HG02763 (cell line): ENCODE measurements around the gene COL4A6.
"Not testable (repeated sequence)": the region's sequence is repeated elsewhere in the genome, so short reads cannot be mapped to it uniquely, and the experiment has no call there.

ENCODE experiments used
- ATAC-seq: cut with Tn5 transposase; IDR thresholded peaks from one replicate; pipeline ENCODE4 v1.9.1; 2021; ENCODE audit warnings: mild to moderate bottlenecking, moderate library complexity; ENCODE audit not compliant: unreplicated experiment

The COL4A6 gene

GRCh38 chrX:108438110-108438623 lies at the start of gene COL4A6:
COL4A6 (minus strand) TSS chrX:108438422; CDS start chrX:108438196, 226 bp downstream.
- ATAC-seq, result no peak

GRCh38 chrX:108485960-108486359 lies 47.7 kb upstream of the COL4A6 start:
- ATAC-seq, result no peak

- ATAC-seq, result no peak
These were observed 46.0 kb upstream of the COL4A6 start for GRCh38 chrX:108484251-108484650.

- ATAC-seq, result not testable (repeated sequence)
These were observed 43.3 kb upstream of the COL4A6 start for GRCh38 chrX:108481528-108481927.

GRCh38 chrX:108473979-108474378 lies 35.8 kb upstream of the COL4A6 start:
- no peak for ATAC-seq

- ATAC-seq, result no peak
These were observed 30.3 kb upstream of the COL4A6 start for GRCh38 chrX:108468486-108468885.

GRCh38 chrX:108464604-108465003 lies 26.4 kb upstream of the COL4A6 start:
- ATAC-seq, result no peak

- ATAC-seq, result no peak
These were observed 18.8 kb upstream of the COL4A6 start for GRCh38 chrX:108456971-108457477.

GRCh38 chrX:108453841-108454240 lies 15.6 kb upstream of the COL4A6 start:
- no peak for ATAC-seq

- ATAC-seq, result no peak
These were observed 9.1 kb upstream of the COL4A6 start for GRCh38 chrX:108447303-108447702.

GRCh38 chrX:108442901-108443464 lies 4.8 kb upstream of the COL4A6 start:
- ATAC-seq, result no peak

GRCh38 chrX:108439961-108440696 lies 1.9 kb upstream of the COL4A6 start:
- no peak for ATAC-seq

GRCh38 chrX:108439426-108439942 lies 1.3 kb upstream of the COL4A6 start, which contains the start of gene COL4A5:
COL4A5 (plus strand) TSS chrX:108439838; CDS start chrX:108440126, 288 bp downstream.
- no peak for ATAC-seq

GRCh38 chrX:108437349-108438109 lies 693 bp downstream of the COL4A6 start:
- ATAC-seq, result no peak

GRCh38 chrX:108435261-108435660 lies 3.0 kb downstream of the COL4A6 start:
- ATAC-seq, result no peak

GRCh38 chrX:108426262-108426661 lies 12.0 kb downstream of the COL4A6 start:
- ATAC-seq, result no peak

GRCh38 chrX:108420481-108420880 lies 17.7 kb downstream of the COL4A6 start:
- ATAC-seq, result no peak

- no peak for ATAC-seq
These were observed 18.8 kb downstream of the COL4A6 start for GRCh38 chrX:108419401-108419800.

GRCh38 chrX:108417257-108417656 lies 21.0 kb downstream of the COL4A6 start:
- no peak for ATAC-seq

- no peak for ATAC-seq
These were observed 22.3 kb downstream of the COL4A6 start for GRCh38 chrX:108415891-108416290.

- no peak for ATAC-seq
These were observed 23.1 kb downstream of the COL4A6 start for GRCh38 chrX:108415146-108415545.
